ENCODE results near the gene PRKCA.
"Not testable (repeated sequence)": the region's sequence is repeated elsewhere in the genome, so short reads cannot be mapped to it uniquely, and the experiment has no call there.

PRKCA gene

DNA sequence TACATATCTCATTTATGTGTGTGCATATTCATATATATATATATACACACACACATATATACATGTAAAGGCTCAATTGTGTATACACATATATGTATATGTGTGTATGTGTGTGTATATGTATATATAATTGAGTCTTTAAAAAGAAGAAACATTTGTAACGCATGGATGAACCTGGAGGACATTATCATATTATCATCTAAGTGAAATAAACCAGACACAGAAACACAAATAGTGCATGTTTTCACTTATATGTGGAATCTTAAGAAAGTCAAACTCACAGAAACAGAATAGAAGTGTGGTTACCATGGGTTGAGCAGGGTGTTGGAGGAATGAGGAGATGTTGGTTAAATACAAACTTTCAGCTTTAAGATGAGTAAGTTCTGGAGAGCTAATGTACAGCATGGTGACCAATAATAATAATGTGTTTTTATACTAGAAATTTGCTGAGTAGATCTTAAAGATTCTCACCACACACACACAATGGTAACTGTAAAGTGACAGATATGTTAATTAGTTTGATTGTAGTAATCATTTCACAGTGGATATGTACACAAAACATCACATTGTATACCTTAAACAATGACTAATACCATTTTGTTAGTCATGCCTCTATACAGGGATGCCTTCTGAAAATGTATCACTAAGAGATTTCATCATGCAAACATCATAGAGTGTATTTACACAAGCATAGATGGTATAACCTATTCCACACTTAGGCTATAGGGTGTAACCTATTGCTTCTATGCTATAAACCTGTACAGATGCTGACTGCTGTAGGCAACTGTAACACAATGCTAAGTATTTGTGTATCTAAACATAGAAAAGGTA lies 399.9 kb downstream of the PRKCA start:
- no peaks in the 10 kb centered on the region for H3K27me3 ChIP-seq (ENCODE audit: control insufficient read depth in 1 of 2, insufficient read depth in 2 of 2, low read length in 2 of 2)
- H3K27ac ChIP-seq (ENCODE audit: low read depth, low read length) = no peak overlapping the region
- no peak overlapping the region for H3K9ac ChIP-seq (ENCODE audit: low read length)
- H3K9me3 ChIP-seq (ENCODE audit: low read length) = no peaks in the 10 kb centered on the region
- no peaks in the 10 kb centered on the region for H3K4me1 ChIP-seq (ENCODE audit: insufficient read depth, low read length)
- H3K4me3 ChIP-seq (ENCODE audit: low read depth in 1 of 2, low read length in 2 of 2) = no peak overlapping the region
- H3K36me3 ChIP-seq (ENCODE audit: insufficient read depth, low read length) = peaks cover 5% of the 10 kb centered on the region

DNA sequence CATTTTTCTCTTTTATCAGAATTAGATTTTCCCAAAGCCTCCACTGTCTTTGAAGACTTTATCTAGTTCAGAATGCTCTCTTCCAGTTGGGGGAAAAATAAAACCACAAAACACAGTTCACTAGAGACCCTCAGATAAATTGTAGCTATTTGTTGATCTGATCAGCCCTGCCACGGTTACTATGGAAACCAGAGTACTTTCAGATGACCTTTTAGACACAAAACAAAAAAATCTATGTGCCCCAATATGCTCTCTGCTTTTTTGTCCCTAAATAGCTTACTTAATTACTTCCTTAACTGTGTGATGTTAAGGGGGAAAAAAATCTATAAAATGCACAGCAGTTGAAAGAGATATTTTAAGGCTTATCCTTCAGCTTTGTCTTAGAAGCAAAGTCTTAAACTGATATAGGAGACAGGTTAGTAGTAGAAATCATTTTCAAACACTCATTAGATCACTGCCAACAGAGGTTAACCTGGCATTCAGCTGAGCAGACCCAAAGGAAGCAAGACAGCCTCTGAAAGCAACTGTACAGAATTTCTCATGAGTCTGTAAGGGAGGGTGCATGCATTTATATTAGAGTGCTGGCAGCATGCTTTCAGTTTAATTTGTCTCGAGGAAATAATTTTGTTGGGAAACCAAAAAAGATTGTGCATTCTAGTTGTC lies 402.6 kb downstream of the PRKCA start:
- Histone ChIP-seq H3K4me1 (ENCODE audit: insufficient read depth, low read length) (no peaks in the 10 kb centered on the region), H3K9me3 (ENCODE audit: low read length) (no peaks in the 10 kb centered on the region), H3K36me3 (ENCODE audit: insufficient read depth, low read length) (no peaks in the 10 kb centered on the region), H3K4me3 (ENCODE audit: low read depth in 1 of 2, low read length in 2 of 2) (no peak overlapping the region), H3K27ac (ENCODE audit: low read depth, low read length) (no peak overlapping the region), H3K9ac (ENCODE audit: low read length) (no peak overlapping the region), H3K27me3 (ENCODE audit: control insufficient read depth in 1 of 2, insufficient read depth in 2 of 2, low read length in 2 of 2) (no peaks in the 10 kb centered on the region)

DNA sequence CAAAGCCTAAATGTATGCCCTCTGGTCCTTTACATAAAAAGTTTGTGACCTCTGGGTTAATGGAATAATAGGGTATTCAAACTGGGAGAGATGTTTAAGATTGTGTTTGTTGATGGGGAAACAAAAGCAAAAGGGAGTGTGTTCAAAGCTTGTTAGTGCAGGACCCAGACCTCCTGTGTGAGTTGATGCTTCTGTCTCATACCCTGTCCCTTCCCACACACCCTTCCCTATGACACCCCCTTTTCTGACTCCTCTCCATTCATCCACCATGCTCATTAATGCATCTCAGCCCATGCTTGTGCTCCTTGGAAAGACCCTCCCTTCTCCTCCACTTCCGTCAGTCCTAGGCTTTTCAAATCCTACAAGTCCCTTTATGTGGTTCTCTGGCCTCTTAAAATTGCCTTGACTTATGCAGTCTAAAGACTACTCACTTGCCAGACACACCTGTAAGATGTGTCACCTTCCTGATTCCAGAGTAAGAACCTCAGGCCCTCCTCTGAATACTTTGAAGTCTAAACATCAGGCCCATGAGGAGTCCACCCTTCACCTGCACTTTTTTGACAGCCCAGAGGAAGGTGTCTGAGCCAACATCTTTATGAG lies 404.5 kb downstream of the PRKCA start:
- H3K4me3 ChIP-seq (ENCODE audit: low read depth in 1 of 2, low read length in 2 of 2) = no peak overlapping the region
- no peak overlapping the region for H3K9ac ChIP-seq (ENCODE audit: low read length)
- no peaks in the 10 kb centered on the region for H3K36me3 ChIP-seq (ENCODE audit: insufficient read depth, low read length)
- H3K9me3 ChIP-seq (ENCODE audit: low read length) = no peaks in the 10 kb centered on the region
- no peaks in the 10 kb centered on the region for H3K4me1 ChIP-seq (ENCODE audit: insufficient read depth, low read length)
- H3K27me3 ChIP-seq (ENCODE audit: control insufficient read depth in 1 of 2, insufficient read depth in 2 of 2, low read length in 2 of 2) = no peaks in the 10 kb centered on the region
- no peak overlapping the region for H3K27ac ChIP-seq (ENCODE audit: low read depth, low read length)

DNA sequence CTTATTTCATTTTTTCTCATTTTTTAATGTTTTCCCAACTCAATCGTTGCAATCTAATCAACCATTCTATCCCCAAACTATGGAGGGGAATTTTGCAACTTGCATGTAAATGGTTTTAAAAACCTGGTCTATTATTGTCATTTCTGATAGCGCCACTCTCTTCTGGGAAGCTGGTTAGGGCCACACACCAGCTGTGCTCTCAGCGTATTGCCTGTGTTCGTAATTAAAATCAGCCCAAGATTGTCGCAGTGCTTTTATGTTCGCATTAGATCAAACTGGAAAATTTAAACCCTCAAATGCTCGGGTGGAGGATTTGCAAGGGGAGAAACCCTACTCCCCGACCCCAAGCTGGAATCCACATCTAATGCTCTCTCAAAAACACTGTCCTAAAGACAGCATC lies 409.0 kb downstream of the PRKCA start:
- H3K9me3 ChIP-seq (ENCODE audit: low read length) = no peaks in the 10 kb centered on the region
- no peak overlapping the region for H3K9ac ChIP-seq (ENCODE audit: low read length)
- H3K27ac ChIP-seq (ENCODE audit: low read depth, low read length) = no peak overlapping the region
- no peaks in the 10 kb centered on the region for H3K36me3 ChIP-seq (ENCODE audit: insufficient read depth, low read length)
- H3K27me3 ChIP-seq (ENCODE audit: control insufficient read depth in 1 of 2, insufficient read depth in 2 of 2, low read length in 2 of 2) = no peaks in the 10 kb centered on the region
- H3K4me3 ChIP-seq (ENCODE audit: low read depth in 1 of 2, low read length in 2 of 2) = no peak overlapping the region
- peaks cover 17% of the 10 kb centered on the region for H3K4me1 ChIP-seq (ENCODE audit: insufficient read depth, low read length)

DNA sequence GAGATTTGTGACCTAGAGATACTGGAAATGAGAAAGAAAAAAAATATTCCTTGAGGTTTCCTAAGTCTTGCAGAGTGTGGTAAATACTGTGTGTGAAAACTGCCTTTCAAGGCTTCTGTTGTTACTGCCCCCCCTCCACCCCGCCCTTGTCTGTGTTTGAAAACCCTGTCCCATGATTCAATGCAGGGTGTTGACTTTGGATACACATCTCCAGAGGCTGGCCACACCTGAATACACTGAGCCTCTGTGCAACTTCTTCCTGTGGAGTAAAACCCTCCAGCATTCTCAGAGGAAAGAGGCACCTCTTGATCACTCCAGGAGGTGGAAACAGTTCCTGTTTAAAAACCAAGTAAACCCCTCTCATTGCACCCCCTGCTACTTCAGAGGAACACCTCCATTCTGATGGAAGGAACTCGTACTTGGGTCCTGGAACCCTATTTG lies 409.5 kb downstream of the PRKCA start:
- Histone ChIP-seq H3K4me1 (ENCODE audit: insufficient read depth, low read length) (peaks cover 19% of the 10 kb centered on the region), H3K36me3 (ENCODE audit: insufficient read depth, low read length) (no peaks in the 10 kb centered on the region), H3K9ac (ENCODE audit: low read length) (no peak overlapping the region), H3K27ac (ENCODE audit: low read depth, low read length) (no peak overlapping the region), H3K27me3 (ENCODE audit: control insufficient read depth in 1 of 2, insufficient read depth in 2 of 2, low read length in 2 of 2) (no peaks in the 10 kb centered on the region), H3K9me3 (ENCODE audit: low read length) (no peaks in the 10 kb centered on the region), H3K4me3 (ENCODE audit: low read depth in 1 of 2, low read length in 2 of 2) (no peak overlapping the region)

DNA sequence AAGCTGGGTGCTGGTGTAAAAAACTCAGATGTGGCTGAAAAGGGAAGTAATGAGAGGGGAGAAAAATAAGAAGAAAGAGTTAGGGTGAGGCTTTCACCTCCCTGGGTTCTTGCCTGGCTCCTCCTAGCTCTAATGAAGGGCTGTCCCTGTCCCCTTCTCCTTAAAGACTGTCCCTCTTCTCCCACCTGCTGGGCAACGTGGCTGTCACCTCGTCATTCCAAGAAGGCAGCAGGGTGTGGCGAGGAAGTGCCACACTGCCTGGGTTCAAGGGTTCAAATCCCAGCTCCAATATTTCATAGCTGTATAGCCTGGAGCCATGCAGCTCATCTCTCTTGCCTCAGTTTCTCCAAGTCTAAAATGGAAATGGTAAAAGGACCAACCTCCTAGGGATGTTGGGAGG lies 410.0 kb downstream of the PRKCA start:
- no peaks in the 10 kb centered on the region for H3K9me3 ChIP-seq (ENCODE audit: low read length)
- H3K27me3 ChIP-seq (ENCODE audit: control insufficient read depth in 1 of 2, insufficient read depth in 2 of 2, low read length in 2 of 2) = no peaks in the 10 kb centered on the region
- H3K4me1 ChIP-seq (ENCODE audit: insufficient read depth, low read length) = peaks cover 19% of the 10 kb centered on the region
- no peak overlapping the region for H3K27ac ChIP-seq (ENCODE audit: low read depth, low read length)
- H3K4me3 ChIP-seq (ENCODE audit: low read depth in 1 of 2, low read length in 2 of 2) = no peak overlapping the region
- H3K9ac ChIP-seq (ENCODE audit: low read length) = no peak overlapping the region
- H3K36me3 ChIP-seq (ENCODE audit: insufficient read depth, low read length) = no peaks in the 10 kb centered on the region

DNA sequence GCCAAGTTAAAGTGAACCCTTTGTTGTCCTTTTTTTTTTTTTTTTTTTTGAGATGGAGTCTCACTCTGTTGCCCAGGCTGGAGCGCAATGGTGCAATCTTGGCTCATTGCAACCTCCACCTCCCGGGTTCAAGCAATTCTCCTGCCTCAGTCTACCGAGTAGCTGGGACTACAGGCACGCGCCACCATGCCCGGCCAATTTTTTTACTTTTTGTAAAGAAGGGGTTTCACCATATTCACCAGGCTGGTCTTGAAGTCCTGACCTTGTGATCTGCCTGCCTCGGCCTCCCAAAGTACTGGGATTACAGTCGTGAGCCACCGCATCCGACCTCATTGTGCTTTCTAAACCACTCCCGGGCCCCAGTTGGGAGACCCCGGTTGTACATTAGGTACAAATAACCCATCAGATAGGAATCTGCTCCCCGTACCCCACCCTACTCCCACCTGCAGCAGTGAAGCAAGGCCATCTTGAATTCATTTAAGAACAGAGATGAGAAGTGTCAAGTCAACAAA lies 410.7 kb downstream of the PRKCA start:
- H3K9ac ChIP-seq (ENCODE audit: low read length); H3K27me3 ChIP-seq (ENCODE audit: control insufficient read depth in 1 of 2, insufficient read depth in 2 of 2, low read length in 2 of 2); H3K4me3 ChIP-seq (ENCODE audit: low read depth in 1 of 2, low read length in 2 of 2); H3K27ac ChIP-seq (ENCODE audit: low read depth, low read length); H3K36me3 ChIP-seq (ENCODE audit: insufficient read depth, low read length); H3K9me3 ChIP-seq (ENCODE audit: low read length): not testable (repeated sequence)
- peaks cover 19% of the 10 kb centered on the region for H3K4me1 ChIP-seq (ENCODE audit: insufficient read depth, low read length)

DNA sequence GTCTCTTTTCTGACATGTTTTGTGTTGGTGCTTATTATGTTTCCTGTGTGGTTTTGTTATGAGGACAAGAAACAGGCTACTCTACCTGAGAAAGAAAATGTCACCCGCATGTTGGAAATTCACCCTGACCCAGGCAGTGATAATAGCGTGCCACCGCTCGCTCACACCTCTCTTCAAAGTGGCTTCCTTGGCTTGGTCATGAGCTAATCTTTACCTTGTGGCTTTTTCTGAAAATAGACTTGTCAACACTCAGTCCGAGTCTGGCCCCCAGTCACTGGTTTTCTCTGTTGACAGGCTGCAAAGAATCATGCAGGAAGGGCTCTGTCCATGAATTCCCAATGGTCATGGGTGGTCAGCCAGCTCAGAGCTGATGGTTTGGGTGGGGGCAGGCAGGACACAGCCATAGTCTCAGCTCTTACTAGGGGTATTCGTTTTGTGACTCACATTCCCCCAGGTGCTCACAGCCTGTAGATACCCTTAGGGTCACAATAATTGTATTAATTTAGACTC lies 411.2 kb downstream of the PRKCA start:
- Histone ChIP-seq H3K4me3 (ENCODE audit: low read depth in 1 of 2, low read length in 2 of 2) (no peak overlapping the region), H3K27me3 (ENCODE audit: control insufficient read depth in 1 of 2, insufficient read depth in 2 of 2, low read length in 2 of 2) (no peaks in the 10 kb centered on the region), H3K27ac (ENCODE audit: low read depth, low read length) (no peak overlapping the region), H3K9ac (ENCODE audit: low read length) (no peak overlapping the region), H3K4me1 (ENCODE audit: insufficient read depth, low read length) (peaks cover 19% of the 10 kb centered on the region), H3K9me3 (ENCODE audit: low read length) (peaks cover 3% of the 10 kb centered on the region), H3K36me3 (ENCODE audit: insufficient read depth, low read length) (no peaks in the 10 kb centered on the region)

DNA sequence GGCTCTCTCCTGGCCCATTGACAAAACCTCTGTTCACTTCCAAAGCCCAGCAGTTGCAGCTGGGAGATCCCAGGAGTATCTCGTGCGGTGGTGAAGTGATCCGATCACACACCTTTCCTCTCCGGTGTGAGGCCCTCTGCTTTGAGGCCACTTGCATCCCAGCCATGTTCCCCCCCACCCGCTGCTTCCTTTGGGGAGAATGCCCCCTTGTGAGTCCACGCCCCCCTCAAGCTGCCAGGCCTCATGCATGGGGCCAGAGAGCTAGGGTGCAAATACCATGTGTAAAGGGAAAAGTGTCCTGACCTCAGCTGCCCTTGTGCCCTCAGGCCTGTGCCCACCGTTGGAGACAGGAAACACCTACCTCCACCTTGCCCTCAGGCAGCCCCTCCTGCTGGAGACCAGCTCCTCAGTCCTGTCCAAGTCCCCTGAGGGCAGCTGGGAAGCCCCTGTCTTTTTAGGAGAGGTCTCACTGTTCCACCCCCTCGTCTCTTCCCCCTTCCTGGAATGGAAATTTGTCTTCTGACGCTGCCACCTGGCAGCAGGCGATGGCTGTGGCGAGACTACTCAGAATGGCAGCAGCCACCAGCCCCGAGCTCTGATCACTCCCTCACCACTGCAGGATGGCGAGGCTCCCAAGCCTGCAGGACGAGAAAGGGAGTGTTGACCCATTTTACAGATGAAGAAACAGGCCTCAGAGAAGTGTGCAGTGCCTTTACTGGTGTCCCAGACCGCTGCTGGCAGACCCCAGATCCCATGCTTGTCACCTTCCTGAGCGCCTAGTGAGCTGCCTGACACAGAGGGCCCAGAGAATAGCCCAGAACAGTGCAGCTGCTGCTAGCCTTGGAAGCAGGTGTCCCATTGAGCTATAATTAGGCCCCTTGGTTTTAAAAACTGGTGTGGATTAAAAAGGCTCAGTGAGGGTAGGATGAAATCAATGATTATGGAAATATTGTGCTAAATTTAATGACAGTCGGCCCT lies 411.9 kb downstream of the PRKCA start:
- Histone ChIP-seq H3K9me3 (ENCODE audit: low read length) (peaks cover 3% of the 10 kb centered on the region), H3K36me3 (ENCODE audit: insufficient read depth, low read length) (no peaks in the 10 kb centered on the region), H3K4me3 (ENCODE audit: low read depth in 1 of 2, low read length in 2 of 2) (no peak overlapping the region), H3K4me1 (ENCODE audit: insufficient read depth, low read length) (peaks cover 19% of the 10 kb centered on the region), H3K9ac (ENCODE audit: low read length) (no peak overlapping the region), H3K27me3 (ENCODE audit: control insufficient read depth in 1 of 2, insufficient read depth in 2 of 2, low read length in 2 of 2) (no peaks in the 10 kb centered on the region), H3K27ac (ENCODE audit: low read depth, low read length) (no peak overlapping the region)

DNA sequence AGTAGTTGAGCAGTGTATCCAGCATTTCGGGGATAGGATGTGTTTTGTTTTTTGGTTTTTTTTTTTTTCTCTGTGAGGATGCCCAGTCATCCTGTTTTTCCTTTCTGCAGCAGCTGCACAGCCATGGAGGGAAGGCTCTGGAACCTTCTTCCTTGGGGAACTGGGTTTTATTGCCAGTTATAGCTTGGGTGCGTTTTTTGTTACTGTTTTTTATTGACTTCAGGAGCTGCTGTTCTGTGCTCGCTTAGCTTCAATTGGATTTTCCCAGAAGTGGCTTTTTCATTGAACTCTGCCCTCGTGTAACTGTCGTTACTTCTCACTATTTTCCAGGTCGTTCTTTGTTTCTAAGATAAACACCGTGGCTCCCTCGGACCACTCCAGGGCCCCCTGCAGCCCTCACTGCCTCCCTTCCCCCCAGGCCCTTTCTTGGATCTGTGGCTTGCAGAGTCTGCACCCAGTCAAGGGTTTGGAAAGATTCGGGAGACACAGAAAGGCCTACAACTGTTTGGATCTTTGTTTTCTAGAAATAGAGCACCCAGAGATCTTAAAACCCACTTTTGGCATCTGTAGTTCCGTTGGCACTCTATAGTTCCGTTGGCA lies 412.8 kb downstream of the PRKCA start:
- Histone ChIP-seq H3K27ac (ENCODE audit: low read depth, low read length) (no peak overlapping the region), H3K4me3 (ENCODE audit: low read depth in 1 of 2, low read length in 2 of 2) (no peak overlapping the region)

More for the DNA sequence above, 412.8 kb downstream of the PRKCA start:
- Histone ChIP-seq H3K9me3 (ENCODE audit: low read length) (peaks cover 3% of the 10 kb centered on the region), H3K4me1 (ENCODE audit: insufficient read depth, low read length) (peaks cover 19% of the 10 kb centered on the region), H3K27me3 (ENCODE audit: control insufficient read depth in 1 of 2, insufficient read depth in 2 of 2, low read length in 2 of 2) (no peaks in the 10 kb centered on the region), H3K36me3 (ENCODE audit: insufficient read depth, low read length) (no peaks in the 10 kb centered on the region), H3K9ac (ENCODE audit: low read length) (no peak overlapping the region)
